Measurements from ENCODE around the gene FILIP1L. TPM values are rescaled to one million over a fixed set of nuclear protein-coding genes. Genes with fewer than 3 reads are reported as not detected.

The FILIP1L gene
- total RNA-seq, 4 donors from 2014 or later: 26.7 to 46.3 (median 30.8) TPM

- no peak for TF ChIP-seq POLR2A (IDR thresholded peaks at IDR 0.05)
- no peak for TF ChIP-seq EP300 (IDR thresholded peaks at IDR 0.05)
- no peak for TF ChIP-seq CTCF (IDR thresholded peaks at IDR 0.05)
- no peak for DNase-seq (ENCODE audit: low spot score in 2 of 2)
- Histone ChIP-seq H3K27ac (no peak overlapping the region), H3K4me1 (peaks cover 0 to 28% (median 14%) of the 10 kb centered on the region in 4 donors), H3K4me3 (no peak overlapping the region), H3K27me3 (no peaks in the 10 kb centered on the region), H3K9me3 (no peaks in the 10 kb centered on the region), H3K36me3 (no peaks in the 10 kb centered on the region)
- WGBS, 2 donors: 76 to 82% methylated on average over 5 of the region's 5 CpGs
Measured at GRCh38 chr3:100009276-100010086, 104.8 kb downstream of the FILIP1L start.

GRCh38 chr3:100008081-100008698 lies 106.1 kb downstream of the FILIP1L start:
- DNase-seq (ENCODE audit: low spot score in 2 of 2): no peak
- Histone ChIP-seq H3K27me3 (no peaks in the 10 kb centered on the region), H3K9me3 (no peaks in the 10 kb centered on the region), H3K27ac (peak overlapping the region in 1 of 4 donors; percentile 14), H3K4me1 (peaks cover 0 to 28% (median 14%) of the 10 kb centered on the region in 4 donors), H3K36me3 (no peaks in the 10 kb centered on the region), H3K4me3 (no peak overlapping the region)
- TF ChIP-seq CTCF (IDR thresholded peaks at IDR 0.05): no peak
- TF ChIP-seq POLR2A (IDR thresholded peaks at IDR 0.05): no peak
- no peak for TF ChIP-seq EP300 (IDR thresholded peaks at IDR 0.05)

GRCh38 chr3:100007313-100007712 lies 107.0 kb downstream of the FILIP1L start:
- Histone ChIP-seq H3K4me1 (peaks cover 0 to 28% (median 14%) of the 10 kb centered on the region in 4 donors), H3K9me3 (no peaks in the 10 kb centered on the region), H3K4me3 (no peak overlapping the region), H3K36me3 (no peaks in the 10 kb centered on the region), H3K27ac (peak overlapping the region in 2 of 4 donors; percentile 14 to 33), H3K27me3 (no peaks in the 10 kb centered on the region)
- 93 to 95% methylated on average over 3 of the region's 3 CpGs for WGBS, 2 donors
- no peak for TF ChIP-seq EP300 (IDR thresholded peaks at IDR 0.05)
- TF ChIP-seq POLR2A (IDR thresholded peaks at IDR 0.05): no peak
- no peak for TF ChIP-seq CTCF (IDR thresholded peaks at IDR 0.05)
- DNase-seq (ENCODE audit: low spot score in 2 of 2): no peak

GRCh38 chr3:100006570-100007271 lies 107.6 kb downstream of the FILIP1L start:
- no peaks in the 10 kb centered on the region for H3K36me3 ChIP-seq
- no peaks in the 10 kb centered on the region for H3K9me3 ChIP-seq
- peaks cover 0 to 28% (median 14%) of the 10 kb centered on the region in 4 donors for H3K4me1 ChIP-seq
- H3K4me3 ChIP-seq: no peak overlapping the region
- DNase-seq (ENCODE audit: low spot score in 2 of 2): no peak
- 41 to 45% methylated on average over 2 of the region's 2 CpGs for whole genome bisulfite sequencing, 2 donors
- TF ChIP-seq CTCF (IDR thresholded peaks at IDR 0.05): peak in 2 of 5 experiments; percentile 6 to 25
- no peak for TF ChIP-seq POLR2A (IDR thresholded peaks at IDR 0.05)
- peak overlapping the region in 2 of 4 donors; percentile 33 to 54 for H3K27ac ChIP-seq
- H3K27me3 ChIP-seq: no peaks in the 10 kb centered on the region
